ENCODE data around the gene OR5A1.
"Not testable (repeated sequence)": the region's sequence is repeated elsewhere in the genome, so short reads cannot be mapped to it uniquely, and the experiment has no call there.

- not testable (repeated sequence) for TF ChIP-seq CTCF, POLR2A (IDR thresholded peaks at IDR 0.05)
Observed at GRCh38 chr11:59445624-59446023, 9.4 kb downstream of the OR5A1 start.
